Measurements from ENCODE around the gene PACRGL.

GRCh38 chr4:20764366-20764992, 64.2 kb downstream of the PACRGL start:
- no peak for TF ChIP-seq CTCF (IDR thresholded peaks at IDR 0.05)
- no peak for TF ChIP-seq POLR2AphosphoS5 (IDR thresholded peaks at IDR 0.05)
- no peak for TF ChIP-seq POLR2A (IDR thresholded peaks at IDR 0.05)

Measured in suprapubic skin (tissue), 4 donors.